A673 (cell line): ENCODE measurements around the gene OSM.

Source experiments
- CTCF ChIP-seq: fragments of 300-800, 200-600 bp; sonication (generic); conservative IDR thresholded peaks from 2 replicates; pipeline ENCODE4 v1.5.1; 2017; ENCODE audit warnings: low read depth, mild to moderate bottlenecking, antibody characterized with exemption, low read length, moderate library complexity, mixed read lengths
- EZH2 ChIP-seq: fragments of 200-600 bp; sonication (generic); IDR thresholded peaks from 2 replicates; pipeline ENCODE4 v1.6.1; 2017; ENCODE audit warnings: borderline replicate concordance, low read depth, mild to moderate bottlenecking, mixed read lengths, antibody characterized with exemption, low read length; ENCODE audit not compliant: poor library complexity, severe bottlenecking

- TF ChIP-seq CTCF (no peak), EZH2 (no peak)
These were observed 16.7 kb upstream of the OSM start for GRCh38 chr22:30283342-30283741.
